Neutrophil (primary cell): ENCODE results near the gene MTARC1.

Source experiments
- H3K27ac ChIP-seq: fragments of 200-600 bp; sonication (generic); 2 replicates; pipeline ENCODE4 v1.5.1; 2016; ENCODE audit warnings: mild to moderate bottlenecking, moderate library complexity
- H3K27me3 ChIP-seq: fragments of 200-600 bp; sonication (generic); 2 replicates; pipeline ENCODE4 v1.6.0; 2016; ENCODE audit warnings: mild to moderate bottlenecking
- H3K36me3 ChIP-seq: fragments of 200-600 bp; sonication (generic); 2 replicates; pipeline ENCODE4 v1.5.1; 2017
- H3K4me1 ChIP-seq, 2 experiments: fragments of 200-600 bp in 1 of 2; sonication (generic) in 1 of 2; 1 replicate in 1 of 2; 2 replicates in 1 of 2; pipeline versions ENCODE4 v1.5.1 to v1.6.1; 2013 to 2016; ENCODE audit warnings: low read depth in 1 of 2, low read length in 1 of 2, mild to moderate bottlenecking in 1 of 2, moderate library complexity in 1 of 2; ENCODE audit not compliant: control insufficient read depth in 1 of 2, insufficient read depth in 1 of 2
- H3K4me3 ChIP-seq, 2 experiments: fragments of 200-600 bp in 1 of 2; sonication (generic) in 1 of 2; 1 replicate in 1 of 2; 2 replicates in 1 of 2; pipeline ENCODE4 v1.5.1; 2013 to 2016; ENCODE audit warnings: low read depth in 1 of 2, low read length in 1 of 2, mild to moderate bottlenecking in 1 of 2, moderate library complexity in 1 of 2
- H3K9me3 ChIP-seq: fragments of 200-600 bp; sonication (generic); 2 replicates; pipeline ENCODE4 v1.5.1; 2016
- CTCF ChIP-seq: fragments of 200-600 bp; sonication (generic); IDR thresholded peaks from 2 replicates; pipeline ENCODE4 v1.5.1; 2016; ENCODE audit warnings: antibody characterized with exemption

MTARC1 gene

GRCh38 chr1:220761688-220762427 lies 24.9 kb upstream of the MTARC1 start:
- Histone ChIP-seq H3K9me3 (no peaks in the 10 kb centered on the region), H3K4me1 (peaks cover 1 to 3% of the 10 kb centered on the region in 2 experiments), H3K27me3 (no peaks in the 10 kb centered on the region), H3K27ac (no peak overlapping the region), H3K4me3 (no peak overlapping the region), H3K36me3 (no peaks in the 10 kb centered on the region)
- TF ChIP-seq CTCF = no peak

GRCh38 chr1:220764757-220765156 lies 22.0 kb upstream of the MTARC1 start:
- no peak for TF ChIP-seq CTCF
- Histone ChIP-seq H3K4me3 (no peak overlapping the region), H3K27me3 (no peaks in the 10 kb centered on the region), H3K27ac (no peak overlapping the region), H3K9me3 (no peaks in the 10 kb centered on the region), H3K4me1 (peaks cover 26 to 27% of the 10 kb centered on the region in 2 experiments), H3K36me3 (no peaks in the 10 kb centered on the region)

GRCh38 chr1:220767312-220768125 lies 19.2 kb upstream of the MTARC1 start:
- H3K9me3 ChIP-seq = no peaks in the 10 kb centered on the region
- no peaks in the 10 kb centered on the region for H3K36me3 ChIP-seq
- TF ChIP-seq CTCF = no peak

GRCh38 chr1:220768126-220768601 lies 18.5 kb upstream of the MTARC1 start:
- H3K9me3 ChIP-seq = no peaks in the 10 kb centered on the region
- TF ChIP-seq CTCF = no peak
- H3K27ac ChIP-seq = peak overlapping the region; percentile 69

More at GRCh38 chr1:220767312-220768125, 19.2 kb upstream of the MTARC1 start:
- Histone ChIP-seq H3K27me3 (no peaks in the 10 kb centered on the region), H3K4me1 (peaks cover 26 to 27% of the 10 kb centered on the region in 2 experiments), H3K4me3 (peak overlapping the region; percentile 3 to 19), H3K27ac (peak overlapping the region; percentile 69)

GRCh38 chr1:220769205-220769604 lies 17.5 kb upstream of the MTARC1 start:
- Histone ChIP-seq H3K27ac (peak overlapping the region; percentile 69), H3K4me1 (peaks cover 26 to 27% of the 10 kb centered on the region in 2 experiments), H3K4me3 (no peak overlapping the region), H3K9me3 (no peaks in the 10 kb centered on the region), H3K36me3 (no peaks in the 10 kb centered on the region), H3K27me3 (no peaks in the 10 kb centered on the region)
- no peak for TF ChIP-seq CTCF

More at GRCh38 chr1:220768126-220768601, 18.5 kb upstream of the MTARC1 start:
- H3K4me3 ChIP-seq = peak overlapping the region in 1 of 2 experiments; percentile 19
- peaks cover 26 to 27% of the 10 kb centered on the region in 2 experiments for H3K4me1 ChIP-seq
- no peaks in the 10 kb centered on the region for H3K27me3 ChIP-seq
- no peaks in the 10 kb centered on the region for H3K36me3 ChIP-seq
